ENCODE measurements around the gene TTYH3.

Gene TTYH3

DNA sequence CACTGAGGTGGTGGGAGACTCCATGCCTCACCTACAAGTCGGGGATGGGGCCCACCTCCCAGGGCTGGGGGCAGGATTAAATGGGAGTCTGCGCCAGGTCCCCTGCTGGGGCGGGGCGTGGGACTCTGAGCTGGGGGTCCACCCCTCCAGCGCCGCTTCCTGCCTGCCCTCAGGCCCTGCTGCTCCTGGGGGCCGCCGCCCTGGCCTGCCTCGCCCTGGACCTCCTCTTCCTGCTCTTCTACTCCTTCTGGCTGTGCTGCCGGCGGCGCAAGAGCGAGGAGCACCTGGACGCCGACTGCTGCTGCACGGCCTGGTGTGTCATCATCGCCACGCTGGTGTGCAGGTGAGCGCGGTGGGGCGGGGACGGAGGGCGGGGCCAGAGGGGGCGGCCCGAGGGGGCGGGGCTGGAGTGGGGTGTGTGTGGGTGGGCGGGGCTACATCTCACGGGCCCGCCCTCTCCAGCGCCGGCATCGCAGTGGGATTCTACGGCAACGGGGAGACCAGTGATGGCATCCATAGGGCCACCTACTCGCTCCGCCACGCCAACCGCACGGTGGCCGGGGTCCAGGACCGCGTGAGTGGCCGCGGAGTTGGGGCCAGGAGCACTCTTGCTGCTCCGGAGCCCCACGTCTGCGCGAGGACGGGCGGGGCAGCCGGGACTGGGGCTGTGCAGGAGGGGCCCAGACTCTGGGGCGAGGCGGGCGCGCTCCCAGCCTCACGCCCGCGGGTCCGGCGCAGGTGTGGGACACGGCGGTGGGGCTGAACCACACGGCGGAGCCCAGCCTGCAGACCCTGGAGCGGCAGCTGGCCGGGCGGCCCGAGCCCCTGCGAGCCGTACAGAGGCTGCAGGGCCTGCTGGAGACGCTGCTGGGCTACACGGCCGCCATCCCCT, 15.1 kb downstream of the TTYH3 start:
- no peak for DNase-seq (ENCODE audit: low read depth in 1 of 2, low spot score in 1 of 2)

DNA sequence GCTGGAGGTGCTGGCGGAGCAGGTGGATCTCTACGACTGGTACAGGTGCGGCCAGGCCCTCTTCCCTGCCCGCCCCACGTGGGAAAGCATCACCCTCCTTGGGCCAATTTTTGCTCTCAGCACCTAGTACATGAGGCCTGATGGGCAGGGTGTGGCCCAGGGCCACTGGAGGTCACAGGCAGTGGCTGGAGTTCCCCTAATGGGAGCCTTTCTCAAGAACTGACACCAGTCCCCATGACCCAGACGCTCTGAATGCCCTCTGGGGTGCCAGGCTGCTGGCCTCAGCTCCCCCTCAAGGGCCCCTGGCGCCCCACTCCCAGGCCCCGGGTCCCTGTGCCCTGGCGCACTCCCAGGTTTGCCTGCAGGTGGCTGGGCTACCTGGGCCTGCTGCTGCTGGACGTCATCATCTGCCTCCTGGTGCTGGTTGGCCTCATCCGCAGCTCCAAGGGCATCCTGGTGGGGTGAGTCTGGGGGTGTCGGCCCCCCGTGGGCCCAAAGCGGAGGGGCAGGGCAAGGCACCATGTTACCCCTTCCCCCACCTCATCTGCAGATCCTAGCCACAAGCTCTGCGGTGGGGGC, 15.9 kb downstream of the TTYH3 start:
- DNase-seq (ENCODE audit: low read depth in 1 of 2, low spot score in 1 of 2): no peak

DNA sequence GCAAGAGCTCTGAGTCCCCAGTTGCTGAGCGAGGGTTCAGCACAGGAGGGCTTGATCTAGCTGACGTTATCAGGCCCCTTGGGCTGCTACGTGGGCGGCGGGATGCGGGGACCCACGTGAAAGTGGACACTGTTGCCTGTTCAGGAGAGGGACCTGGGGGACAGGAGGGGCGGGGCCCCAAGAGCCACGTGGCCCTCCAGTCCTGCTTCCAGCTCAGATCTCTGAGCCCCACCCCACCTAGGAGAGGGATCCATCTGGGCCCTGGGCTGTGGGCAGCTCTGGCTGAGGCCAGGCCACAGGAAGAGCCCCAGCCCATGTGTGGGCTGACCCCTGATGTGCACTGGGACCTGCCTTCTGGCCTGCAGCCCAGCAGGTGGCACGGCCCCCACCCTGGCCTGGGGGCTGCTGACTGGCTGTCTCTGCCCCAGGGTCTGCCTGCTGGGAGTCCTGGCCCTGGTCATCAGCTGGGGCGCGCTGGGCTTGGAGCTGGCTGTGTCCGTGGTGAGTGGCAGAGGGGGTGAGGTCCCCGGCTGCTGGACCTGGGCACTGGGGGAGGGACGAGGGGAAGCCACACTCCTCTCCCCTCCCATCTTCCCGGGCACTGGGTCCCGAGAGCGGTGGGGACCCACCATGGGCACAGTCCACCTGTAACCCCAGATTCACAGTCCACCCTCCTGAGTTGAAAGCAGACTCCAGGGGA, 17.5 kb downstream of the TTYH3 start:
- DNase-seq (ENCODE audit: low read depth in 1 of 2, low spot score in 1 of 2): no peak

DNA sequence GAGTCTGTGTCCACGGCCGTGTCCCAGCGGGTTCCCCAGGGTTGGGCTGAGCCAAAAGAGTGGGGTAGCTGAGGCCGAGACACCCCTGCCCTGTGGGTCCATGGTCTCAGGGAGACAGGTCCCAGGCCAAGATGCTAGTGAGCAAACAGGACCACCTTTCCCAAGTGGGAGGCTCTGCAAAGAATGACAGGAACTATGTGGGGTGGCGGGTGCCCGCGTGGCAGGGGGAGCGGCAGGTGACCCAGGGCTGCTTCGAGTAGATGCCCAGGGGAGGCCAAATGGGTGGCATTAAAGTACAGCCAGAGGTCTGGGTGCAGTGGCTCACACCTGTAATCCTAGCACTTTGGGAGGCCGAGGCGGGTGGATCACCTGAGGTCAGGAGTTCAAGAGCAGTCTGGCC, 18.2 kb downstream of the TTYH3 start:
- DNase-seq (ENCODE audit: low read depth in 1 of 2, low spot score in 1 of 2): no peak

DNA sequence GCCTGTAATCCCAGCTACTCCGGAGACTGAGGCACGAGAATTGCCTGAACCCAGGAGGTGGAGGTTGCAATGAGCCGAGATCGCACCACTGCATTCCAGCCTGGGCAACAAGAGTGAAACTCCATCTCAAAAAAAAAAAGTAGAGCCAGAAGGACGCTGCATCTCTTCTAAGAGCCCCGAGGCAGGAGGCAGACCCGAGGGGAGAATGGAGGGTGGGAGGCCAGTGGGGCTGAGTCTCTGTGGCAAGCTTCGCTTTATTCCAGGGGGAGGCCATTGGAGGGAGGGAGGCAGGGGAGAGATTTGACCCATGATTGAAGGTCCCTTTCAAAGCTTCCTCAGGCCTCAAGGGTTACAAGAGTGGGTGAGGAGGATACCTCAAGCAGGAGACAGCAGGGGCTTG, 18.7 kb downstream of the TTYH3 start:
- DNase-seq (ENCODE audit: low read depth in 1 of 2, low spot score in 1 of 2): no peak

DNA sequence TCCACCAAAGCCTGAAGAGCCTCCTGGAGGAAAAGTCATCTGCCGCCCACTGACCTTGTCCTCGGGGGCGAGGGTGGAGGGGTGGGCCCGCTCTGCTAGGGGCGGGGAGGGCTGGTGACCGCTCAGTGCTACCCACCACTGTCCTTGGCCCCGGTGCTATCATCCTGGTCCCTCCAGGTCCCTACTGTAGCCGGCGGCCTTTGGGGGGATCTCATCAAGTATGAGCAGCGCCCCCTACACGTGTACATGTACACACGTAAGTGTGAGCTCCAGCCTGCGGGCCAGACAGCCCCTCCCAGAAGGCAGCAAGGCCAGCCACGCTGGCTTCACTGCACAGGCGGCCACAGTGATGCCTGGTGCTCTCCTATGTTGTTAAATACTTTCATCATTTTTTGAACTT, 19.6 kb downstream of the TTYH3 start:
- no peak for DNase-seq (ENCODE audit: low read depth in 1 of 2, low spot score in 1 of 2)

DNA sequence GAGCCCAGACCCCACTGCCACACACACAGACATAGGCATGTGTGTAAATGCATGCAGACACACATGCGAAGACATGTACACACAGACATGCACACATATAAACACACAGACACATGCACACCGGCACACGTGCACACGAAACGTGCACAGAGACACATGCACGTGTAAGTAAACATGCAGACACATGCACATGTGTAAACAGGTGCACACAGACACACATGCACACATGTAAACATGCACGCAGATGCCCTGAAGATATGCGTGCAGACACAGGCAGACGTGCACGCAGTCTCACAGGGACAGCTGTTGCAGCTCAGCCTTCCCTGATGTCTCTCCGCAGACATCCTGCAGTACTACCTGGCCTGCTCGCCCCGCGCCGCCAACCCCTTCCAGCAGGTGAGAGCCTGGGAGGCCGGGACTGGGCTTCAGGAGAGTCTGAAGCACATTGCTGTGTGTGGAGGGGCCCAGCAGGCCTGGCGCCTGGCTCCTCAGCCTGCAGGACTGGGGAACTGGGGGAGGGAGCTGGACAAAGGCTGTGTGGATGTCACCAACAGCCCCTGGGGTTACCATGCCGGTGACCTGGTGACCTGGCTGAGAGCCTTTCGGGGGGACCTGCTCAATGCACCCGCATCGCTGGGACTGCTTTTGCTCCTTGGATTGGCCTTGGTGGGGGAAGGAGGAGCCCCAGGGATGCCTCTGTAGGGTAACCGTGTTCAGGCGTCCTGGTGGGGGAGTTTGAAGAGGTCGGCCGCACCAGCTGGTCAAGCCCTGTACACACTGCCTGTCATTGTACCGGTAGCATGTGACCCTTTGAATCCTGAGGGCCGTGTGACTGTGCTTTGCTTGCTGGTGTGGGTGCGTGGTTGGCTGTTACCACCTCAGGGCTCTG, 20.3 kb downstream of the TTYH3 start:
- no peak for DNase-seq (ENCODE audit: low read depth in 1 of 2, low spot score in 1 of 2)

DNA sequence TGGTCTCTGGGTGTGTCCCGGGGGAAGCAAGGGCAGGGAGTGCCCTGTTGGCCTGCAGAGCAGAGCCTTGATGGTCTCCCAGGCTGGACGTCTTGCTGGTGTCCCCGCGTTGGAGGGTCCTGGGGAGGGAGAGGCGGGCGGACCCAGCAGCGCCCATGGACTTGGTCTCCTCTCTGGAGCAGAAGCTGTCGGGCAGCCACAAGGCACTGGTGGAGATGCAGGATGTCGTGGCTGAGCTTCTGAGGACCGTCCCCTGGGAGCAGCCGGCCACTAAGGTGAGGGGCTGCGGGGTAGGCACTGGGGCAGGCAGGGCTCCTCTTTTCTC, 20.9 kb downstream of the TTYH3 start:
- DNase-seq (ENCODE audit: low read depth in 1 of 2, low spot score in 1 of 2): no peak

DNA sequence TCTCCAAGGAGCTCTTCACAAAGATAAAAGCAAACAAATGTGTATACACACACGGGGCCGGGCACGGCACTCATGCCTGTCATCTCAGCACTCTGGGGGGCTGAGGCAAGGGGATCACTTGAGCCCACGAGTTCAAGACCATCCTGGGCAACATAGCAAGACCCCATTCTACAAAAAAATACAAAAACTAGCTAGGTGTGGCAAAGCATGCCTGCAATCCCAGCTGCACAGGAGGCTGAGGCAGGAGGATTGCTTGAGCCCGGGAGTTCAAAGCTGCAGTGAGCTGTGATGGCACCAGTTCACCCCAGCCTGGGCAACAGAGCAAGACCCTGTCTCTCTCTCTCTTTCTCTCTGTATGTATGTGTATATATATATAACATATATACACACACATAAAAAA, 22.3 kb downstream of the TTYH3 start:
- no peak for DNase-seq (ENCODE audit: low read depth in 1 of 2, low spot score in 1 of 2)

DNA sequence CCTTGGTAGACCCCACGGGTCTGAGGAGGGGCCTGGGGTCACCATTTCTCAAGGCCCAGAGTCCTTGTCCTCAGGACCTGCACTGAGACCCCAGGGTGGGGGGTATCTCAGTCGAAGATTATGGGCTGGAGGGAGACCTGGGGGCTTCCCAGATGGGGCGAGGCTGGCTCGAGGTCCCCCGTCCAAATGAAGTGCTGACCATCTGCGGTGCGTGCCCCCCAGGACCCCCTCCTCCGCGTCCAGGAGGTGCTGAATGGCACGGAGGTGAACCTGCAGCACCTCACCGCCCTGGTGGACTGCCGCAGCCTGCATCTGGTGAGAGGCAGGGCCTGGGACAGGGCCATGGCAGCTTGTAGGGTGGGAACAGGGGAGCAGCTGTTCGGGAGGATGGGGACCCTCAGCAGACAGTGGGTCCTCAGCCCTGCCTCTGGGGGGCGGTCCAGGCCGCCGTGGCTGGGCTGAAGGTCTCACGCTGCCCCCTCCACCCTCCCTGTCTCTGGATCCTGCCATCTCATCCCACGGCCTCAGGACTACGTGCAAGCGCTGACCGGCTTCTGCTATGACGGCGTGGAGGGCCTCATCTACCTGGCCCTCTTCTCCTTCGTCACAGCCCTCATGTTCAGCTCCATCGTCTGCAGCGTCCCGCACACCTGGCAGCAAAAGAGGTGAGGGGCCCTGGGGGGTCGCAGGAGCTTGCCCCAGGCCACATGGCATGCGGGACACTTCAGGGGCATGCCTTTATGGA, 24.3 kb downstream of the TTYH3 start:
- no peak for DNase-seq (ENCODE audit: low read depth in 1 of 2, low spot score in 1 of 2)

DNA sequence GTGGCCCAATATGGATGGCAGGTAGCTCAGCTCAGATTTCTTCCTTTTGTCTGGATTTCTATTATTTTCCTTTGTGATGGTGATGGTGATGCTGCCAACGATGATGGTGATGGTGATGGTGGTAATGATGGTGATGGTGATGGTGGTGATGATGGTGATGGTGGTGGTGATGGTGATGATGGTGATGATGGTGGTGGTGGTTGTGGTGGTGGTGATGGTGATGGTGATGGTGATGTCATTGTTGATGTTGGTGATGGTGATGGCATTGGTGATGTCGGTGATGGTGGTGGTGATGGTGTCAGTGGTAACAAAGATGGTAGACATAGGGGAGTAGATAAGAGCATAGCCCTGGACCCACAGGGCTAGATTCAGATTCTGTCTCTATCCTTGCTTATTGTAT, 25.4 kb downstream of the TTYH3 start:
- DNase-seq (ENCODE audit: low read depth in 1 of 2, low spot score in 1 of 2): no peak

DNA sequence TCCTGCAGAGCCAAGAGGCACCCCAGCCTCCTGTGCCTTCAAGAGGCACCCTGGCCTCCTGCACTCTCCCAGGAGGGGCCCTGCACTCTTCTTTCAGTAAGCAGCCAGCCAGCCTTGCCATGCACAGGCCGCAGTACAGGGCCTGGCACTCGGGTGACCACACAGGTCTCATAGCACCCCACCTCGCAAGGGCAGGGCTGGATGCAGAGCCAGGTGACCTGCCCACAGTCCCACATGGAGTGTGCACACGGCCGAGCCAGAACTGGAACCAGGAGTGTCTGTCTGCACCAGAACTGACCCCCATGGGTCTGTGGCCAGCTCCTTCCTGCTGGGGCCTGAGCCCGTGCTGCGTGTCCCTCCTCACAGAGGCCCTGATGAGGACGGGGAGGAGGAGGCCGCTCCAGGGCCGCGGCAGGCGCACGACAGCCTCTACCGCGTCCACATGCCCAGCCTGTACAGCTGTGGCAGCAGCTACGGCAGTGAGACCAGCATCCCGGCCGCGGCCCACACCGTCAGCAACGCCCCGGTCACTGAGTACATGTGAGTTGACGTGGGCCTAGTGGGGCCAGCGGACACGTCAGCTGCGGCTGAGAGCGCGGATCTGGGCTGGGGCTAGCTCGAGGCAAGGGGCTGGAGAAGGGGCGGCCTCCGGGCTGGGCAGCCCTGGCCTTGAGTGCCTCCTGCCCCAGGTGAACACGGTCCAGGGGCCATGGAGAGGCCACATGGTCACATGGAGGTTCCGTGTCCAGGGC, 26.3 kb downstream of the TTYH3 start:
- DNase-seq (ENCODE audit: low read depth in 1 of 2, low spot score in 1 of 2): no peak

DNA sequence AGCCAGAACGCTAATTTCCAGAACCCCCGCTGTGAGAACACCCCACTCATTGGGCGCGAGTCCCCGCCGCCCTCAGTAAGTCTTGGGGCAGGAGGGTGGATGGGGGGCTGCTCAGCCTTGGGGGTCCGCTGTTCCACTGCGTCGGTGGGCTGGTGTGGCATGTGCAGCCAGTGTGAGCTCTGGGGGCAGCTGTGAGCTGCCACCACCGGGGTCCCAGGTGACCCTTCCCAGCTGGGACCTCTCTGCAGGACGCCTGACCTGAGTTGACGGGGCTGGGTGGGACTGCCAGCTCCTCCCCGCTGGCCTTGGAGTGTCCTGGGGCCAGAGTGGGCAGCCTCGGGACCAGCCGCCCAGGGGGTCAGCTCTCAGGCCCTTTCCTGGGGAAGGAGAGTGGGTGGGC, 27.2 kb downstream of the TTYH3 start:
- DNase-seq (ENCODE audit: low read depth in 1 of 2, low spot score in 1 of 2): no peak

DNA sequence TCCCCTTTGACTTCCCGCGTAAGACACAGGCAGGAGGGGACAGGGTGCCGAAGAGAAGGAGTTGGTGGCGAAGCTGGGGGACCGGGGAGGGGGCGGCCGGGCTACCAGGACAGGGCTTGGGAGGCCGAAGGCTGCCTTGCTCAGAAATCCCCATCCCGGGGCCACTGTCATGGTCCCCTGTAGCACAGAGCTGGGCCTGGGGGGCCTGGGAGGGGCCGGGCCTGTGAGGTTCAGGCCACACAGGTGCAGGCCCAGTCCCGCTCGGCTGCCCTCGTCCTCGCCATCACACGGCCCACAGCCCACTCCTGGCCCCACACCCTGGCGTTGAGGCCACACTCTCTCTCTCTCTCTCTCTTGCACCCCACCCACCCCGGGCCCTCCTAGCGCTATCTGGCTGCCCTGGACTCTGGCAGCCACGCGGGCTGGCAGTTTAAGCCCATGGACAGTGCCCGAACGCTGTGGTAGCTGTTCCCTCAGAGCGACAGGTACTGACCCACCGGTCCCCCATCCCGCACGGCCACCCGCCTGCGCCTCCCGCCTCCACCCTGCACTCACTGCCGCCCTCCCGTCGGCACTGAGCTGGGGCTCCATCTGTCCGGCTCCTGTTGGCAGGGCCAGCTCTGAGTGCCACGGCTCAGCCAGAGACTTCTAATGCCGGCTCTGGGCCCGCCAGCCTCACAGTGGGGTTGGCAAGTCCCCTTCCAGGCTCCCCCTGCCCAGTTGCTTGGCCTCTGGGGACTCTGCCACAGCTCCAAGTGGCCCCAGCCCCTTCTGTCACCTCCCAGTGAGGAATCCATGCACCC, 28.0 kb downstream of the TTYH3 start:
- no peak for DNase-seq (ENCODE audit: low read depth in 1 of 2, low spot score in 1 of 2)

DNA sequence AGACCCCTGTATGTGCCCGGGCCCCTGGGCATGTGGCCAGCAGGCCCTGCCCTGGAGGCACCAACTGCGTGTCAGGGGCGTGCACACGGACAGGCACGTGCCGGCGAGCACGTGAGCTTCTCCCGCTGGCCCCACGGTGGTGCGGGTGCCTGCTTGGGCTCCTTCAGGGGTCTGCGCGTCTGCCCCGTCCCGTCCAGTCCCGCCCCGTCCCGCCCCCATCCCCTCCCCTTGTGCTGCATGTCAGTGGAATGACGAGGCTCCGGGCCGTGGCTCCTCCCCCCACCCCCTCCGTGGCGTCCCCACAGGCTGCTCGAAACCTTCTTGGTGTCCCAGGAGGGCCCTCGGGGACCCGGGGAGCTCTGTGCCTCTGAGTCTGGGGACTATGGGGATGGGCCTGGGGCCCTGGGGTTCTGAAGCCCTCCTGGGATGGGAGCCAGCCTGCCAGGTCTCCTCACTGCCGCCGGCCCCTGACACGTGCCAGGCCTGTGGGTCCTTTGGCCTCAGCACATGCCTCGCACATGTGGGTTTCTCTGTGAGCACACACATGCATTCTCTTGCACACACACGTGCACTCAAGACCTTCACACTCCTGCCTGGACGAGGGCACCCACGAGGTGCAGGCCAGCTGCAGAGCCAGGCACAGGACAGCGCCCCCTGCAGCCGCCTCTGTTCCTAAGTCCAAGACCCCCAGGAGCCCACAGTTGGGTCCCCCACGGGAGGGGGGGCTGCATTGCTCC, 28.7 kb downstream of the TTYH3 start:
- DNase-seq (ENCODE audit: low read depth in 1 of 2, low spot score in 1 of 2): no peak

DNA sequence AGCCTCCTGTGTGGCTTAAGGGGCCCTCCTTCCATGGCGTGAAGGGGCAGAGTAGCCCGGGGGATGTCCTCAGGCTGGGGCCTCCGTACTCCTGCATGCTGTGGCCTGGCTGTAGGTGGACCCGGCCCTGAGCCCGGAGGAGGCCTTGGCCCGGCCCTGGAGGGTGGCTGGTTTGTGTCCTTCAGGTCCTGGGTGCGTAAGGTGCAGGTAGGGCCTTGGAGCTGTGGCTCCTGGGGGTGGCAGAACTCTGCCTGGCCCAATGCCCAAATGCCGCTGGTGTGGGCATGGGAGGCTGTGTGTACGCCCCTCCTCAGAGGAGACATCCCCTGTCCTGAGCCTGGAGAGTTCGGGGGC, 29.3 kb downstream of the TTYH3 start:
- no peak for DNase-seq (ENCODE audit: low read depth in 1 of 2, low spot score in 1 of 2)

DNA sequence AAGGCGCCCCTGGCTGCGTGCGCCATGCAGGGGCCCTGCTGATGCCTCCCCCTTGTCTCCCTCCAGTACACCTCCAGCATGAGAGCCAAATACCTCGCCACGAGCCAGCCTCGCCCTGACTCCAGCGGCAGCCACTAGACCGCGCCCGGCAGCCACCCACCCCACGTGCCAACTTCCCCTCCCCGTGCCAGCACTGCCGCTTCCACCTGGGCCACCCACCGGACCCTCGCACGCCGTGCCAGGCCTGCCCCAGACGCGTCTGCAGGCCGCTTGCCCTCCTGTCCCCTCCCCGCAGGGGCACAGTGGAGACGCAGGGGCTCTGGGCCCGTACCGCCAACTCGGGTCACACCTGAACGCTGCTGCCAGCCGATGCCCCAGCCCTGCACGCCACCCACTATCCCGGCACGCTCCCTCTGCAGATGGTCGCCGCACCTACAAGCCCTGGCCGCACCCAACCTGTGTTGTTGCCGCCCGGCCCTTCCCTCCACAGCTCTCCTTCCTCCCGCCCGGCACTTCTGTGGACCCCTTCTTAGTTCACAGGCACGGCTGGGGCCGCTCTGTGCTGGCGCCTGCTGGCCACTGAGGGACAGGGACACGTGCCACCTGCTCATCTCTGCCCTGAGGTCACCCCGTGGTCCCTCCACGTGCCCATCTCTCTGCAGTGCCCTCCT, 30.0 kb downstream of the TTYH3 start:
- DNase-seq (ENCODE audit: low read depth in 1 of 2, low spot score in 1 of 2): no peak

Data from activated T-helper 1 cell treated with anti-CD3 and anti-CD28 coated beads, Interleukin-2, amount 50 U/mL, for 16 hours (primary cell).